Stimulated activated memory B cell treated with anti-CD40 and anti-IgM and Interleukin-4, amounts not matched to agents 10 μg/mL and 1 μg/mL and 100 μg/mL, for 72 hours (primary cell): ENCODE measurements around the gene RUFY4.

Source experiments
- ATAC-seq: fragments of 150-1000 bp; cut with Tn5 transposase; 2 replicates; pipeline ENCODE4 v1.10.0; 2021
- H3K27ac Mint-ChIP-seq: one replicate; pipeline ENCODE4 v1.8.0; 2022; ENCODE audit warnings: mild to moderate bottlenecking, mixed read lengths
- H3K27me3 Mint-ChIP-seq: one replicate; pipeline ENCODE4 v1.8.0; 2022; ENCODE audit warnings: mixed read lengths
- H3K36me3 Mint-ChIP-seq: one replicate; pipeline ENCODE4 v1.8.0; 2022; ENCODE audit warnings: mixed read lengths
- H3K4me1 Mint-ChIP-seq: one replicate; pipeline ENCODE4 v1.8.0; 2022; ENCODE audit warnings: mixed read lengths
- H3K4me3 Mint-ChIP-seq: one replicate; pipeline ENCODE4 v1.8.0; 2022; ENCODE audit warnings: mild to moderate bottlenecking, moderate library complexity, mixed read lengths
- H3K9me3 Mint-ChIP-seq: one replicate; pipeline ENCODE4 v1.8.0; 2022; ENCODE audit warnings: mixed read lengths

Gene RUFY4

GRCh38 chr2:218066926-218067515, 2.0 kb upstream of the RUFY4 start:
- ATAC-seq = no peak
- Mint-ChIP-seq H3K4me3 (no peak overlapping the region), H3K27me3 (peaks cover 40% of the 10 kb centered on the region), H3K4me1 (peaks cover 23% of the 10 kb centered on the region), H3K27ac (no peak overlapping the region), H3K36me3 (no peaks in the 10 kb centered on the region), H3K9me3 (no peaks in the 10 kb centered on the region)

DNA sequence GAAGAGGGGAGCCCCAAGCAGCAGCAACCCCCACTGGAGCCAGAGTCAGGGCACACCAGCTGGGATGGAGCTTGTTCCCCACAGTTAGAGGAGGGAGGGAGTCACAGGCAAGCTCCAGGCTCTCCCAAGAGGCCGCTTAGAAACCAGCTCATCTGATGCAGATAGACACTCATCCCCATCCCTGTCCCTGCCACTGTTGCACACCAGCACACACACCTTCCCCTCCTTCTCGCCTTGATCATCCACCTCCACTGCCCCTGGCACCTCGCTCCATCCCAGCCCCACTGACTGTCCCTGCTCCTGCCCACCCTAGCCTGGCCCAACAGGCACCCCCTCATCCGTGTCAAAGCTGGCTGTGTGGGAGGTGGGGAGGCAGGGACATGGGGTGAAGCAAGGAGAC, 1.5 kb upstream of the RUFY4 start:
- ATAC-seq = no peak
- Mint-ChIP-seq H3K36me3 (no peaks in the 10 kb centered on the region), H3K4me1 (peaks cover 23% of the 10 kb centered on the region), H3K4me3 (no peak overlapping the region), H3K9me3 (no peaks in the 10 kb centered on the region), H3K27ac (no peak overlapping the region), H3K27me3 (peaks cover 42% of the 10 kb centered on the region)

- H3K36me3 Mint-ChIP-seq = no peaks in the 10 kb centered on the region
- H3K9me3 Mint-ChIP-seq = no peaks in the 10 kb centered on the region
- no peak overlapping the region for H3K27ac Mint-ChIP-seq
- peaks cover 11% of the 10 kb centered on the region for H3K4me1 Mint-ChIP-seq
- peaks cover 64% of the 10 kb centered on the region for H3K27me3 Mint-ChIP-seq
- no peak for ATAC-seq
- H3K4me3 Mint-ChIP-seq = no peak overlapping the region
These were observed 700 bp downstream of the RUFY4 start for GRCh38 chr2:218069606-218070300.

DNA sequence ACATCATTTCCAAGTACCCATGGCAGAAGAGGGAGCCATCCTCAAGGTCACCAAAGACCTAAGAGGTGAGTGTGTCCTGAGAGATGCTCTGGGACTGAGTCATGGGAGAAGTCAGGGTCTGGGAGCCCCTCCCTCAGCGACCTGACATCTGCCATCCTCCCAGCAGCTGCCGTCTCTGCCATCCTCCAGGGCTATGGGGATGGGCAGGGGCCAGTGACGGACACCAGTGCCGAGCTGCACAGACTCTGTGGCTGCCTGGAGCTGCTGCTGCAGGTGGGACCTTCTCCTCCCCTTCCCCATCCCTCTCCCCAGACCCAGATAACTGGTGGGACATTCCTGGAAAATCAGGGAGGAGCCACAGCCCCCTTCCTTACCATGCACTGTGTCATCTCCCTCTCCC, 1.5 kb downstream of the RUFY4 start:
- Mint-ChIP-seq H3K4me3 (no peak overlapping the region), H3K27me3 (peaks cover 65% of the 10 kb centered on the region), H3K9me3 (no peaks in the 10 kb centered on the region), H3K4me1 (peaks cover 11% of the 10 kb centered on the region), H3K36me3 (no peaks in the 10 kb centered on the region), H3K27ac (no peak overlapping the region)
- no peak for ATAC-seq

DNA sequence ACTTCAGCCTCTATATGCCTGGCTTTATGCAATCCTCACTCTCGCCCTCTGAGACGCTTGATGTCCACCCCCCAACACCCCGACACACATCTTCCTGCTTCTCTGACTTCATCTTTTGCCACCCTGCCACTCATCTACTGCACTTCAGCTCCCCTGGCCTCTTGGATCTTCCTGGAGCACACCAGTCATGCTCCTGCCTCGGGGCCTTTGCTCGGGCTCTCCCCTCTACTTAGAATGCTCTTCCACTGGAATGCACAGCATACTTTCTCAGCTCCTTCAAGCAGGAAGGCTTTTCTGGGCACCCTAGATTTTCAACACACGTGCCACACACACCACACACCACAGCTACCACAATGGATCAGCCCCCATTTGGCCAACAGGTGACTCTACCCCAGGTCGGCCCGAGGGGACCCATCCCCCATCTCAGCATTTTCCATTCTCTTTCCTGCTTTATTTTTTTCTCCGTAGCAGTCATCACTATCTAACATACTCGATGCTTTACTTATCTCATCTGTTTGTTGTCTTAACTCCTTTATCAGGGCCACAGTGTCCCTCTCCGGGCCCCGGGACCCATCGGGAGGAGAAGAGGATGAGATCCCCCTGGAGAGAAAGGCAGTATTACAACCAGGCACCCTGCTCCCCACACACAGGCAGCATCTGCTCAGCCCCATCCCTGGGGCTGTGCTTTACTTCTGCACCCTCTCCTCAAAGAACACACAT, 2.3 kb downstream of the RUFY4 start:
- Mint-ChIP-seq H3K4me1 (peaks cover 11% of the 10 kb centered on the region), H3K4me3 (no peak overlapping the region), H3K27me3 (peaks cover 65% of the 10 kb centered on the region), H3K27ac (no peak overlapping the region), H3K9me3 (no peaks in the 10 kb centered on the region), H3K36me3 (no peaks in the 10 kb centered on the region)
- ATAC-seq = no peak

- peaks cover 61% of the 10 kb centered on the region for H3K27me3 Mint-ChIP-seq
- H3K36me3 Mint-ChIP-seq = no peaks in the 10 kb centered on the region
- no peaks in the 10 kb centered on the region for H3K9me3 Mint-ChIP-seq
- H3K4me3 Mint-ChIP-seq = no peak overlapping the region
- no peak for ATAC-seq
- peaks cover 11% of the 10 kb centered on the region for H3K4me1 Mint-ChIP-seq
- H3K27ac Mint-ChIP-seq = no peak overlapping the region
These were observed 2.9 kb downstream of the RUFY4 start for GRCh38 chr2:218072002-218072401.

DNA sequence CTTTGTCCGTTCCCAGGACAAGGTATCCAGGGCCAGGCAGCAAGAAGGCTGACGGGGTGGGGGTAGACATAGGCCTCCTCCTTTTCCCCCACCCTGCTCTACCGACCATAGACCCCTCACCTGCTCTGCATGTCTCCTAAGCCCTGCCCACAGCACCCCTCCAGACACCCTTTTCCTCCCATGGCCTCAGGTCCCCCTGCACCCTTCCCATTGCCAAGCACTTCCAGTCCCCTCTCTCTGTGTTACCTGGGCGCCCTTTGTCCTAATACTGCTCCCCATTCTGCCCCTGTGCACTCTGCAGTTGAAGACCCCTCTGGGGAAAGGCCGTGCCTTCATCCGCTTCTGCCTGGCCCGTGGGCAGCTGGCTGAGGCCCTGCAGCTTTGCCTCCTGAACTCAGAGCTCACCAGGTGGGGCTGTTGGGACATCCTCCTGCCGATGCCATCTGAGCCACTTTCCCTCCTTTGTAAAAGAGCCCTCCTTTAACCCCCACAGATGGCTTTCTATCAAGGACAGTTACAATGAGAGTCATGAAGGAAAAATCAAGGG, 3.5 kb downstream of the RUFY4 start:
- H3K4me3 Mint-ChIP-seq = no peak overlapping the region
- H3K9me3 Mint-ChIP-seq = no peaks in the 10 kb centered on the region
- peaks cover 11% of the 10 kb centered on the region for H3K4me1 Mint-ChIP-seq
- ATAC-seq = no peak
- H3K36me3 Mint-ChIP-seq = no peaks in the 10 kb centered on the region
- H3K27ac Mint-ChIP-seq = no peak overlapping the region
- peaks cover 55% of the 10 kb centered on the region for H3K27me3 Mint-ChIP-seq

DNA sequence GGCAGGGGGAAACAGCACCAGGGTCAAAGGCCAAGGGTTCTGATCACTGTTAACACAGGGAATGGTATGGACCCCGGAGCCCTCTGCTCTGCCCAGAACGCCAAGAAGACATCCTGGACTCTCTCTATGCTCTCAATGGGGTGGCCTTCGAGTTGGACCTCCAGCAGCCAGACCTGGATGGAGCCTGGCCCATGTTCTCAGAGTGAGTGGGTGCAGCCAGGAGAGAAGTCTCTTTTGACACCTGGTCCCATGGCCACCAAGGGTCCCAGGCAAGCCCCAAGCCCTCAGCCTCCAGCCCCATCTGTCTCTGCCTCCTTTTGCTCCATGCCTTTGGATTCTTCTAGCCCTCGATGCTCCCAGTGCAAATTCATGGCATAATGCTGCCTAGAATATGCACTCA, 4.1 kb downstream of the RUFY4 start:
- H3K36me3 Mint-ChIP-seq = no peaks in the 10 kb centered on the region
- peaks cover 49% of the 10 kb centered on the region for H3K27me3 Mint-ChIP-seq
- no peak overlapping the region for H3K27ac Mint-ChIP-seq
- no peak for ATAC-seq
- peaks cover 11% of the 10 kb centered on the region for H3K4me1 Mint-ChIP-seq
- no peaks in the 10 kb centered on the region for H3K9me3 Mint-ChIP-seq
- H3K4me3 Mint-ChIP-seq = no peak overlapping the region

- Mint-ChIP-seq H3K9me3 (no peaks in the 10 kb centered on the region), H3K4me3 (no peak overlapping the region), H3K36me3 (no peaks in the 10 kb centered on the region), H3K27me3 (peaks cover 45% of the 10 kb centered on the region), H3K27ac (no peak overlapping the region), H3K4me1 (peaks cover 4% of the 10 kb centered on the region)
- ATAC-seq = no peak
These were observed 5.0 kb downstream of the RUFY4 start for GRCh38 chr2:218074031-218074430.

DNA sequence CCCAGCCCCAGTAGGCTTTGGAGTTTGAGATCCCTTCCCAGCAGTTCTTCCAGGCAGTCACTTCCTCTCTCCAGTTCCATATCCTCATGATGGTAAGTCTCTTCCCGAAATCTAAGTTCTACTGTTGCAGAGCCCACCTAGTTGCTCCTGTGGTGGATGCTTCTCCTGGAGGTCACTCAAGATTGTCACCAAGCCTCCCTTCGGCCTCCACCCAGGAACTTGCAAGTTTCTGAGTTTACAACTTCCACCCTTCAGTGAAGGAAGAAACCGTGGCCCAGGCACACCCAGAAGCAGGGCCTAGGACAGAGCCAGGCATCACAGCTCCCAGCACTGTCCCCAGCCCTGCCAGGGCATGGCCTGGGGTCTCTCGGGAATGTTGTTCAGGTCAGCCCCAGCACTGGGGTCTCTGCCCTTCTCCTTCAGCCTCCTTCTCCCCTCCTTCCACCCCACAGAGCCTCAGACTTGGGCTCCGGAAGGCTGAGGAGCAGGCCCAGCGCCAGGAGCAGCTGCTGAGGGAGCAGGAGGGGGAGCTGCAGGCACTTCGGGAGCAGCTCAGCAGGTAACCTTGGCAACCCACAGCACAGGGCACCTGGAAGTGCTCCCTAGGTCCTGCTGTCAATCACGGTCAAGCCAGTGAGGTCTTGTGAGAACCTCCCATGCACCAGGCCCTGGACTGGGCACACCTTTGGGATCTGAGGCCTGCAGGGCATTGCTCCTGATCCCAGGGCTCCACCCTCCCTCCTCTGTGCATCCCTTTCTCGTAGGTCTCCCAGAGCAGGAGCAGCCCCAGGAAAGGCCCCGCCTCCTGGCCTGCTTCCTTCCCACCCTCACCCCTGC, 7.1 kb downstream of the RUFY4 start:
- no peak for ATAC-seq
- Mint-ChIP-seq H3K36me3 (no peaks in the 10 kb centered on the region), H3K4me3 (no peak overlapping the region), H3K9me3 (no peaks in the 10 kb centered on the region), H3K4me1 (peaks cover 12% of the 10 kb centered on the region), H3K27ac (no peak overlapping the region), H3K27me3 (peaks cover 50% of the 10 kb centered on the region)

- Mint-ChIP-seq H3K36me3 (no peaks in the 10 kb centered on the region), H3K27me3 (peaks cover 45% of the 10 kb centered on the region), H3K4me3 (no peak overlapping the region), H3K9me3 (peaks cover 2% of the 10 kb centered on the region), H3K27ac (no peak overlapping the region), H3K4me1 (peaks cover 16% of the 10 kb centered on the region)
- no peak for ATAC-seq
These were observed 8.6 kb downstream of the RUFY4 start for GRCh38 chr2:218077464-218078216.

DNA sequence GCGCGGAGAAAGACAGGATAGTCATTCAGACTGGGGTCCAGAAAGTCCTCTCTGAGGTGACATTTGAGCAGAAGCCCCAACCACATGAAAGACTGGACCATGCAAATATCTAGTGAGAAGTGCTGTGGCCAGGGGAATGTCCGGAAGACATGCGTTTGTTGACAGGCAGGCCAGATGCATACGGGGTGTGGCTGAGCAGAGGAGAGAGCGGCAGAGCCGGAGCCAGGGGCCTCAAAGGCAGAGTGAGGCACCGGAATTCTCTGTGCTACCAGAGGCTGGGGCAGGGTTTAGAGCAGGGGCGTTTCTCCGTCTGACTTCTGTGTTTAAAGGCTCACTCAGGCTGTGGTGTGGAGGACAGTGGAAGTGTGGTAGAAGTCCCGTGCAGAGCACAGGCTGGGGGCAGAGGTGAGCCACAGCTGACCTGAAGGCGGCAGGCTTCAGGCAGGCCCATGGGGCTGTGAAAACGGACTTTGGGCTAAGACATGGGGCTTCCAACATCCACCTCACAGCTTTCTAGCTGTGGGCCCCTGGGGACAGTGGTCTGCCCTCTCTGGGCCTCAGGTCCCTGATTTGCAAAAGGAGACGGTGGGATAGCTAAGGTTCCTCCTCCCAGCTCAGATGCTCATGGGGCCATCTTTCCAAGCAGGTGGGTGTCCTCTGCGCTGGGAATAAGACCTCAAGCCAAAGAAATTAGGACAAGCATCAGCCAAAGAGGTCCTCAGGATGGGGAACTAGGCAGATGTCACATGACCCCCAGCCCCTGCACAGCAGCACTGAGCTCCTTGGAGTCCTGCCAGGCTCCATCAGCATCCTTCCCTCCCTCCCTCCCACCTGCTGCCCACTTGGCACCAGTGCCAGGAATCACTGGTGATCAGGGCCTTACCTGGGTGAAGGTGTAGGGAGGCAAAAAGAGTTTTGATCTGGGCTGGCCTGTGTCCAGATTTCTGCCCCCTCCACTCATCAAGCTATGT, 11.2 kb downstream of the RUFY4 start:
- Mint-ChIP-seq H3K4me3 (no peak overlapping the region), H3K4me1 (peaks cover 16% of the 10 kb centered on the region), H3K27me3 (peaks cover 27% of the 10 kb centered on the region), H3K27ac (no peak overlapping the region), H3K9me3 (peaks cover 2% of the 10 kb centered on the region), H3K36me3 (no peaks in the 10 kb centered on the region)
- ATAC-seq = peak; percentile 15

- H3K36me3 Mint-ChIP-seq = peaks cover 1% of the 10 kb centered on the region
- peaks cover 23% of the 10 kb centered on the region for H3K27me3 Mint-ChIP-seq
- H3K4me3 Mint-ChIP-seq = no peak overlapping the region
- H3K27ac Mint-ChIP-seq = no peak overlapping the region
- peak; percentile 89 for ATAC-seq
- H3K9me3 Mint-ChIP-seq = peaks cover 4% of the 10 kb centered on the region
- peaks cover 16% of the 10 kb centered on the region for H3K4me1 Mint-ChIP-seq
These were observed 12.0 kb downstream of the RUFY4 start for GRCh38 chr2:218081063-218081462.
